ENCODE results near the gene ECE2. TPM values are rescaled to one million over a fixed set of nuclear protein-coding genes. Genes with fewer than 3 reads are reported as not detected.
A peak's percentile ranks its signal among the peaks of the same experiment; 100 is the strongest.

The ECE2 gene
- total RNA-seq, 2 donors from 2014 or later: not detected

DNA sequence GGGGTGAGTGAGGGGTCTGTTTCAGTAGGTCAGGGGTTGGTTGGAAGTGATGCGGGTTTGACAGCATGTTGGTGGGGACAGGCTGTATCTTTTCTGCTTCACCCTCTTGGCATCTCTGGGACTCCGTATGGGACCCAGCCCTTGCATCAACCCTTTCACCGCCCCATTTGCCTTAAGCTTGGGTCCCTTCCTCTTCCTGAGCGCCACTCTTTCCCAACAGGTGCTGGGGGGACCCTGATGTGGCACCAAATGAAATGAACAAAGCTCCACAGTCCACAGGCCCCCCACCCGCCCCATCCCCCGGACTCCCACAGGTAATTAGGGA is 39.7 kb downstream of the ECE2 start:
- Mint-ChIP-seq H3K4me1 (ENCODE audit: low read depth) (peaks cover 42% of the 10 kb centered on the region), H3K9me3 (no peaks in the 10 kb centered on the region), H3K27ac (peak overlapping the region; percentile 90), H3K36me3 (ENCODE audit: insufficient read depth in 2 of 2) (peaks cover 13 to 21% of the 10 kb centered on the region in 2 donors), H3K4me3 (peak overlapping the region; percentile 79 to 80), H3K27me3 (ENCODE audit: low read depth) (no peaks in the 10 kb centered on the region)
- ATAC-seq (replicated peaks in 1 of 2) (peak in 1 of 2 donors; percentile 3), DNase-seq (no peak)

DNA sequence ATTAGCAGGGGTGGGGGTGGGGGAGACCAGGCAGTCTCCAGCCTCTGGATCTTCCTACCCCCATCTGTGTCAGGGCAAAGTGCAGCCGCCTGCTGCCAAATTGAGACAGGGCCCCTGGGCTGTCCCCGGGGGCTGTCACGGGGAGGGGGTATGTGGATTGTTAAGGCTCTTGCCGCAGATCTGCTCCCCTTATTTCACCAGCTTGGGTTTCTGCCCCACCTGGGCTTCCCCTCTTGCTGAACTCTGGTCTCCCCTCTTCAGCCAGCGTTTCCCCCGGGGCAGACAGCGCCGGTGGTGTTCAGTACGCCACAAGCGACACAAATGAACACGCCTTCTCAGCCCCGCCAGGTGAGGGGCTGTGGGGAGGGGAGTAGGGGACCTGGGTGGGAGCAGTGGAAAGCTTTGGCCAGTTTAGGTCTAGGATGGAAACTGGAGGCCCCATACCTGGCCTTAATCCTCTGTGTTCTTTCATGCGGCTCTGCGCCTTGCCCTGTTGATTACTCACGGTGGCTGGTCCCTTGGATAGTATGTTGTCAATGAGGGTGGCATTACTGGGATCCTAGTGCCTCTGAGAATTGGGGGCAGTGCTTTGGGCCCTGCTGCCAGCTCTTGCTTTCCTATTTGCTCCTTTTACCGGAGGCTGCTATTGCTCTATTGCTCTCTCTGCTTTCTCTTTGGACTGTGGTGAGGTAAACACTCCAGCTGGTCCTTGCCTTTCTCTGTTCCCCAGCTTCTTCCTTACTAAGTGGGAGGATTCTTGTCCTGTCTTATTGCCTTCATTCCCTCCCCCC is 40.2 kb downstream of the ECE2 start:
- peak overlapping the region; percentile 63 for H3K27ac Mint-ChIP-seq
- peak overlapping the region; percentile 79 to 80 for H3K4me3 Mint-ChIP-seq
- ATAC-seq (replicated peaks in 1 of 2) (no peak), DNase-seq (no peak)
- H3K9me3 Mint-ChIP-seq: no peaks in the 10 kb centered on the region
- peaks cover 17 to 26% of the 10 kb centered on the region in 2 donors for H3K36me3 Mint-ChIP-seq (ENCODE audit: insufficient read depth in 2 of 2)
- H3K4me1 Mint-ChIP-seq (ENCODE audit: low read depth): peaks cover 47% of the 10 kb centered on the region
- H3K27me3 Mint-ChIP-seq (ENCODE audit: low read depth): no peaks in the 10 kb centered on the region

DNA sequence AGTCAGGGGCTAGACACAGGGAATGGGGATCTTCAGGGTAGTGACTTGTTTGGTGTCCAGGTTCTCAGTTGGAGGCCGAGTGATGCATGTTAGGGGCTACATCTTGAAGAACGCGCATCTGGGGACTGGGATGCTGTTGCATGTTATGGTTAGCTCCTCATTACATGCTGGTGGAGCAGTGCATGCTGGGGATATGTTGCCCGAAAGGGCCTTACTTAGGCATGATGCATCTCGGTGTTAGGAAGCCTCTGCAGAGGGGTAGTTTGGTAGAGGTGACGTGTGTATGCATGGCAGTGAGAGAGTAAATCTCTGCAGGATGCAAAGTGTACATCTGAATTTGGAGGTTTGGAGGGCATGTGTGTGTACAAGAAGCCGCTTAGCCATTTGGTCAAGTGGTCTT is 41.0 kb downstream of the ECE2 start:
- Mint-ChIP-seq H3K36me3 (ENCODE audit: insufficient read depth in 2 of 2) (peaks cover 18 to 32% of the 10 kb centered on the region in 2 donors), H3K27me3 (ENCODE audit: low read depth) (no peaks in the 10 kb centered on the region), H3K27ac (peak overlapping the region; percentile 63), H3K9me3 (no peaks in the 10 kb centered on the region), H3K4me1 (ENCODE audit: low read depth) (peaks cover 50% of the 10 kb centered on the region), H3K4me3 (peak overlapping the region; percentile 79 to 80)
- ATAC-seq (replicated peaks in 1 of 2) (no peak), DNase-seq (no peak)

DNA sequence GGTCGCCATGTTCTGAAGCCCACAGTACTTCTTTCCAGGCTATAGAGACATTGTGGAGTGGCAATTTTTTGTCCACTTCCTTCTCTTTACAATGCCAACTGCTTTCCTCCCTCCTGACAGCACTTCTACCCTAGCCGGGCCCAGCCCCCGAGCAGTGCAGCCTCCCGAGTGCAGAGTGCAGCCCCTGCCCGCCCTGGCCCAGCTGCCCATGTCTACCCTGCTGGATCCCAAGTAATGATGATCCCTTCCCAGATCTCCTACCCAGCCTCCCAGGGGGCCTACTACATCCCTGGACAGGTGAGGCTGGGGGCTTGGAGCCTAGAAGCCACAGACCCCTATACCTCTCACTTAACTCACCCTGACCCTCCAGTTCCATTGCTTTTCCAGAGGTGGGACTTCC is 41.4 kb downstream of the ECE2 start:
- Mint-ChIP-seq H3K4me3 (peak overlapping the region; percentile 27 to 79), H3K4me1 (ENCODE audit: low read depth) (peaks cover 50% of the 10 kb centered on the region), H3K27me3 (ENCODE audit: low read depth) (no peaks in the 10 kb centered on the region), H3K27ac (peak overlapping the region; percentile 43), H3K36me3 (ENCODE audit: insufficient read depth in 2 of 2) (peaks cover 18 to 33% of the 10 kb centered on the region in 2 donors), H3K9me3 (no peaks in the 10 kb centered on the region)
- DNase-seq (no peak), ATAC-seq (replicated peaks in 1 of 2) (no peak)

DNA sequence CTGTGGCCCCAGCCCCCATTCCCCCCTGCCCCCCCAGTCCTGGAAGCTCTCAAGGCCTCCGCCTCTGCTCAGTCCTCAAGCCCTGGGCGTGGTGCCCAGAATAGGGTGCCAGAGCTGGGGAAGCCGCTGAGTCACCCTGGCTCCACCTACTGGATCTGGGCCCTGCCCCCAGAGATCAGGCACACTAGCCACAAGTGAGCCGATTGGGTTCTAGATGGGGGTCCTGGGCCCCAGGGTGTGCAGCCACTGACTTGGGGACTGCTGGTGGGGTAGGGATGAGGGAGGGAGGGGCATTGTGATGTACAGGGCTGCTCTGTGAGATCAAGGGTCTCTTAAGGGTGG is 44.3 kb downstream of the ECE2 start:
- Mint-ChIP-seq H3K27ac (no peak overlapping the region), H3K27me3 (ENCODE audit: low read depth) (no peaks in the 10 kb centered on the region), H3K9me3 (no peaks in the 10 kb centered on the region), H3K36me3 (ENCODE audit: insufficient read depth in 2 of 2) (peaks cover 23 to 54% of the 10 kb centered on the region in 2 donors), H3K4me3 (no peak overlapping the region), H3K4me1 (ENCODE audit: low read depth) (peaks cover 58% of the 10 kb centered on the region)
- peak in 1 of 2 donors; percentile 51 for DNase-seq
- ATAC-seq (replicated peaks in 1 of 2): peak; percentile 41 to 51

- ATAC-seq (replicated peaks in 1 of 2) (no peak), DNase-seq (no peak)
- no peaks in the 10 kb centered on the region for H3K27me3 Mint-ChIP-seq (ENCODE audit: low read depth)
- H3K27ac Mint-ChIP-seq: no peak overlapping the region
- peaks cover 20 to 60% of the 10 kb centered on the region in 2 donors for H3K36me3 Mint-ChIP-seq (ENCODE audit: insufficient read depth in 2 of 2)
- H3K4me3 Mint-ChIP-seq: no peak overlapping the region
- H3K4me1 Mint-ChIP-seq (ENCODE audit: low read depth): peaks cover 55% of the 10 kb centered on the region
- H3K9me3 Mint-ChIP-seq: no peaks in the 10 kb centered on the region
Measured at GRCh38 chr3:184321666-184322065, 45.8 kb downstream of the ECE2 start.

GRCh38 chr3:184322731-184323487 is 47.1 kb downstream of the ECE2 start:
- DNase-seq (no peak), ATAC-seq (replicated peaks in 1 of 2) (no peak)
- peaks cover 21 to 62% of the 10 kb centered on the region in 2 donors for H3K36me3 Mint-ChIP-seq (ENCODE audit: insufficient read depth in 2 of 2)
- no peak overlapping the region for H3K4me3 Mint-ChIP-seq
- H3K27ac Mint-ChIP-seq: no peak overlapping the region
- no peaks in the 10 kb centered on the region for H3K27me3 Mint-ChIP-seq (ENCODE audit: low read depth)
- peaks cover 42% of the 10 kb centered on the region for H3K4me1 Mint-ChIP-seq (ENCODE audit: low read depth)
- no peaks in the 10 kb centered on the region for H3K9me3 Mint-ChIP-seq

DNA sequence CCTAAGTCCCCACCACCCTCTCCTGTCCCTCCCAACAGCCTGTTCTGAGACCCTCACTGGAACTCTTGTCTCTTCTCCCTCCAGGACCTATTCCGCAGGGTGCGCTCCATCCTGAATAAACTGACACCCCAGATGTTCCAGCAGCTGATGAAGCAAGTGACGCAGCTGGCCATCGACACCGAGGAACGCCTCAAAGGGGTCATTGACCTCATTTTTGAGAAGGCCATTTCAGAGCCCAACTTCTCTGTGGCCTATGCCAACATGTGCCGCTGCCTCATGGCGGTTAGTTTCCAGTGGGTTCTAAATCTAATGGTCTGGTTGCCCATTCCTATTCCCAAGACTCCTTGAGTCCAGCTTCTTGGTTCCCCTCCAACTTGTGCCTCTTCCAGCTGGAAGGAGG is 47.9 kb downstream of the ECE2 start:
- H3K9me3 Mint-ChIP-seq: no peaks in the 10 kb centered on the region
- ATAC-seq (replicated peaks in 1 of 2): no peak
- no peak for DNase-seq
- H3K4me3 Mint-ChIP-seq: no peak overlapping the region
- H3K27me3 Mint-ChIP-seq (ENCODE audit: low read depth): no peaks in the 10 kb centered on the region
- H3K4me1 Mint-ChIP-seq (ENCODE audit: low read depth): peaks cover 43% of the 10 kb centered on the region
- H3K27ac Mint-ChIP-seq: no peak overlapping the region
- H3K36me3 Mint-ChIP-seq (ENCODE audit: insufficient read depth in 2 of 2): peaks cover 24 to 64% of the 10 kb centered on the region in 2 donors

DNA sequence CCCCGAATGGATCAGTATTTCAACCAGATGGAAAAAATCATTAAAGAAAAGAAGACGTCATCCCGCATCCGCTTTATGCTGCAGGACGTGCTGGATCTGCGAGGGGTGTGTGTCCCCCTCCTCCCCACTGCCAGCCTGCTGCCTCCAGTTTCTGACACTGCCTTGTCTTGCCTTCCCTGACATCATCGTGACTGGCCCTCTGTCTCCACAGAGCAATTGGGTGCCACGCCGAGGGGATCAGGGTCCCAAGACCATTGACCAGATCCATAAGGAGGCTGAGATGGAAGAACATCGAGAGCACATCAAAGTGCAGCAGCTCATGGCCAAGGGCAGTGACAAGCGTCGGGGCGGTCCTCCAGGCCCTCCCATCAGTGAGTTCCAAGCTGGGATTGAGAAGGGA is 49.4 kb downstream of the ECE2 start:
- Mint-ChIP-seq H3K36me3 (ENCODE audit: insufficient read depth in 2 of 2) (peaks cover 28 to 69% of the 10 kb centered on the region in 2 donors), H3K4me3 (no peak overlapping the region), H3K9me3 (no peaks in the 10 kb centered on the region), H3K27me3 (ENCODE audit: low read depth) (no peaks in the 10 kb centered on the region), H3K4me1 (ENCODE audit: low read depth) (peaks cover 45% of the 10 kb centered on the region), H3K27ac (peak overlapping the region; percentile 72)
- DNase-seq (no peak), ATAC-seq (replicated peaks in 1 of 2) (no peak)

DNA sequence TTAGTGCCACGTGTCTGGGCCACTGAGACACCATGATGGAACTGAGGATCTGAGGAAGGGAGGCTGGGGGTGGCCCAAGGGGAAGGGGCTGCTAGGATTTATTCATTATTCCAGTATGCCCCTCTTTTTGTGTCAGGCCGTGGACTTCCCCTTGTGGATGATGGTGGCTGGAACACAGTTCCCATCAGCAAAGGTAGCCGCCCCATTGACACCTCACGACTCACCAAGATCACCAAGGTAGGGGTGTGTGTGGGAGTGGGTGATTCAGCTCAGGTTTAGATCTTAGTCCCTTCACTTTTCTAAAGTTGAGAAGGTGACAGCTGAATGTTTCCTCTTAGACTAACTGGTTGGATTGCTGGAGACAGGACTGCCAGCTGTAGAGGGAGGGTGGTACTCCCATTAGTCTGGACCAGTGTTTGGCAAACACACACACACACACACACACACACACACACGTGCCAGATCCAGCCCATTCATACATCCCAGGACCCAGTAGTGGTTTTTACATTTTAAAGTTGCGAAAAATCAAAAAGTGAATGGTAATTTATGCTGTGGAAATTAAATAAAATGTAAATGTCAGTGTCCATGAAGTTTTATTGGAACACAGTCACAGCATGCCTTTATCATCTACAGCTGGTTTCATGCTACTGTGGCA is 50.0 kb downstream of the ECE2 start:
- DNase-seq: peak; percentile 34 to 63
- Mint-ChIP-seq H3K36me3 (ENCODE audit: insufficient read depth in 2 of 2) (peaks cover 26 to 68% of the 10 kb centered on the region in 2 donors), H3K27ac (peak overlapping the region; percentile 55), H3K27me3 (ENCODE audit: low read depth) (no peaks in the 10 kb centered on the region), H3K9me3 (no peaks in the 10 kb centered on the region), H3K4me3 (no peak overlapping the region), H3K4me1 (ENCODE audit: low read depth) (peaks cover 40% of the 10 kb centered on the region)
- ATAC-seq (replicated peaks in 1 of 2): peak; percentile 82 to 90

DNA sequence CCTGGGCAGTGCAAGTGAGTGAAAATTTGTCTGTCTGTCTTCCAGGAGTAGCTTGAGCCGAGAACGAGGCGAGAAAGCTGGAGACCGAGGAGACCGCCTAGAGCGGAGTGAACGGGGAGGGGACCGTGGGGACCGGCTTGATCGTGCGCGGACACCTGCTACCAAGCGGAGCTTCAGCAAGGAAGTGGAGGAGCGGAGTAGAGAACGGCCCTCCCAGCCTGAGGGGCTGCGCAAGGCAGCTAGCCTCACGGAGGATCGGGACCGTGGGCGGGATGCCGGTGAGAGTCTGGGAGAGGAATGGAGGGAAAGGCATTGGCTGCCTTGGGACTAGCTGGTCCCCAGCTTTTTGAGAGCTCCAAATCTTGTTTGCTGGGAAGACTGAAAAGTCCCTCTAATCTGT is 51.3 kb downstream of the ECE2 start:
- DNase-seq (no peak), ATAC-seq (replicated peaks in 1 of 2) (no peak)
- Mint-ChIP-seq H3K27ac (peak overlapping the region; percentile 55), H3K4me3 (no peak overlapping the region), H3K9me3 (no peaks in the 10 kb centered on the region), H3K4me1 (ENCODE audit: low read depth) (peaks cover 48% of the 10 kb centered on the region), H3K27me3 (ENCODE audit: low read depth) (no peaks in the 10 kb centered on the region), H3K36me3 (ENCODE audit: insufficient read depth in 2 of 2) (peaks cover 25 to 63% of the 10 kb centered on the region in 2 donors)

DNA sequence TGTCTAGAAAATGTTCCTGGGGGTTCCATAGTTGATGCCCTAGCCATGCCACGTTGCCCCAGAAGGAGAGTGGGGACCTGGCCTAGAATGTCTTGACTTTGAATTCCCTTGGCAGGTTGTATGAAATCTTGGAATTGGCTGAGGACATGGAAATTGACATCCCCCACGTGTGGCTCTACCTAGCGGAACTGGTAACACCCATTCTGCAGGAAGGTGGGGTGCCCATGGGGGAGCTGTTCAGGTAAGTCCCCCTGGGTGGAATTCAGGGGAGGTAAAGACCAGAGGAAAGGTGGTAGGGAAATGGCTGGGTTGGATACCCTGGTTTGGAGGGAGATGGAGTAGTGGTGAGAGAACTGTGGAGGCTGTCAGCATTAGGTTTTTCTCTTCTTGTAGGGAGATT is 52.7 kb downstream of the ECE2 start:
- no peak for DNase-seq
- Mint-ChIP-seq H3K4me3 (no peak overlapping the region), H3K27ac (peak overlapping the region; percentile 69), H3K4me1 (ENCODE audit: low read depth) (peaks cover 60% of the 10 kb centered on the region), H3K27me3 (ENCODE audit: low read depth) (no peaks in the 10 kb centered on the region), H3K36me3 (ENCODE audit: insufficient read depth in 2 of 2) (peaks cover 26 to 65% of the 10 kb centered on the region in 2 donors), H3K9me3 (no peaks in the 10 kb centered on the region)
- no peak for ATAC-seq (replicated peaks in 1 of 2)

GRCh38 chr3:184332370-184333090 is 56.7 kb downstream of the ECE2 start:
- Mint-ChIP-seq H3K36me3 (ENCODE audit: insufficient read depth in 2 of 2) (peaks cover 22 to 38% of the 10 kb centered on the region in 2 donors), H3K27me3 (ENCODE audit: low read depth) (no peaks in the 10 kb centered on the region), H3K4me1 (ENCODE audit: low read depth) (peaks cover 75% of the 10 kb centered on the region), H3K9me3 (no peaks in the 10 kb centered on the region), H3K27ac (peak overlapping the region; percentile 92), H3K4me3 (peak overlapping the region; percentile 1 to 7)
- no peak for ATAC-seq (replicated peaks in 1 of 2)
- no peak for DNase-seq

Data from activated T-cell treated with anti-CD3 and anti-CD28 coated beads, Interleukin-2, amount 50 U/mL, for 72 hours (primary cell).